Measurements from ENCODE around the gene FAM229A.

Gene FAM229A

GRCh38 chr1:32346532-32347157 is 15.6 kb downstream of the FAM229A start:
- peaks cover 5% of the 10 kb centered on the region for H3K9me3 Mint-ChIP-seq
- no peak for DNase-seq
- H3K4me1 Mint-ChIP-seq (ENCODE audit: low read depth), result peaks cover 48% of the 10 kb centered on the region
- H3K36me3 Mint-ChIP-seq (ENCODE audit: low read depth), result no peaks in the 10 kb centered on the region
- H3K27me3 Mint-ChIP-seq, result no peaks in the 10 kb centered on the region
- no peak overlapping the region for H3K4me3 Mint-ChIP-seq
- no peak overlapping the region for H3K27ac Mint-ChIP-seq

- peaks cover under 1% of the 10 kb centered on the region for H3K9me3 Mint-ChIP-seq
- H3K4me1 Mint-ChIP-seq (ENCODE audit: low read depth), result peaks cover 39% of the 10 kb centered on the region
- H3K36me3 Mint-ChIP-seq (ENCODE audit: low read depth), result no peaks in the 10 kb centered on the region
- no peaks in the 10 kb centered on the region for H3K27me3 Mint-ChIP-seq
- peak overlapping the region; percentile 7 for H3K27ac Mint-ChIP-seq
- no peak for DNase-seq
- H3K4me3 Mint-ChIP-seq, result no peak overlapping the region
These were observed 16.9 kb downstream of the FAM229A start for GRCh38 chr1:32345289-32345827.

DNA sequence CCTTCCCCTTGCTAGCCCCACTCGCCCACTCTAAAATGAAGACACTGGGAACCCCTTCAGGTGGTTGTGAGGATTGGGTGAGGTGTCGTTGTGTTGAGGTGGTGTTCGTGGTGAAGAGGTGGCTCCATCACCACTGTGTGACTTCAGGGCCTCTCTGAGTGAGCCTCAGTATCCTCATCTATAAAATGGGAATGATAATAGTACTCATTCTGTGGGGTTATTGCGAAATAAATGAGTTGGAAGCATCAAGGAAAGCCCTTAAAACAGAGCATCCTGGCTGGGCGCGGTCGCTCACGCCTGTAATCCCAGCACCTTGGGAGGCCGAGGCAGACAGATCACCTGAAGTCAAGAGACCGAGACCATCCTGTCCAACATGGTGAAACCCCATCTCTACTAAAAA is 19.6 kb downstream of the FAM229A start:
- Mint-ChIP-seq H3K27ac (no peak overlapping the region), H3K36me3 (ENCODE audit: low read depth) (no peaks in the 10 kb centered on the region), H3K4me3 (no peak overlapping the region), H3K9me3 (no peaks in the 10 kb centered on the region), H3K4me1 (ENCODE audit: low read depth) (peaks cover 42% of the 10 kb centered on the region), H3K27me3 (no peaks in the 10 kb centered on the region)
- no peak for DNase-seq

DNA sequence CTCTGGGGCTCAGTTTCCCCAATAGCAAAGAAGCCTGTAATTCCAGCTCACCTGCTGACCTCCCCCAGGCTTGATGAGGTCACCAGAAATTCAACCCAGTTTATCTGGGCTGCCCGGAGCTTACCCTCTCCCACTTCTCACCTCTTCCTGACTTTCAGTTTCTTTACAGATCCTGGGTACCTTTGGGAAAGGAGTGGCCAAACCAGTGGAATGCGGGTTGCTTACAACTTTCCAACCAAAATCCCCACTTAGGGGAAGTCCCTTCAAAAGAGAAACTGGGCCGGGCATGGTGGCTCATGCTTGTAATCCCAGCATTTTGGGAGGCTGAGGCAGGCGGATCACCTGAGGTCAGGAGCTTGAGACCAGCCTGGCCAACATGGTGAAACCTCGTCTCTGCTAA is 20.3 kb downstream of the FAM229A start:
- H3K36me3 Mint-ChIP-seq (ENCODE audit: low read depth), result no peaks in the 10 kb centered on the region
- no peaks in the 10 kb centered on the region for H3K9me3 Mint-ChIP-seq
- no peak overlapping the region for H3K4me3 Mint-ChIP-seq
- no peak overlapping the region for H3K27ac Mint-ChIP-seq
- DNase-seq, result no peak
- H3K27me3 Mint-ChIP-seq, result no peaks in the 10 kb centered on the region
- peaks cover 50% of the 10 kb centered on the region for H3K4me1 Mint-ChIP-seq (ENCODE audit: low read depth)

DNA sequence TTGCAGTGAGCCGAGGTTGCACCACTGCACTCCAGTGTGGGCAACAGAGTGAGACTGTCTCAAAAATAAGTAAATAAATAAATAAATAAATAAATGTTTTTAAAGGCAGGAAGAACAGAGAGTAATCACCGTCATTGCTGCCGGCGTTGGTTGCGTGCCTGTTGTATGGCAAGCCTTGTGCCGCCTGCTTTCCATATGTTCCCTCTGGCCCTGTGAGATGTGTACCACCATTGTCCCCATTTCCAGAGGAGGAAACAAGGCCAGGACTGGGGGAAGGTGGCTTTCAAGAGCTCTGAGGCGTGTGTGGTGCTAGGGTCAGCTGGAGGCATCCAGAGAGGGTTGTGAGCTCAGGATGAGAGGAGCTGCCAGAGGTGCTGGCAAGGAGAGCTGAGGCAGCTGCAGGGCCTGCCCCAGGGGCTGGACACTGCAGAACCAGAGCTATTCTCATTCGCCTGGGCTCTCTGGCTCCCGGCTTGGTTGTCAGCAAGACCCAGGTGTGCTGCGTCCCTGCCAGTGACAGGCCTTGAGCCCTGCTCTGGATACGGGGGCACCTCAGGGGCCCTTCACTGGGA is 21.0 kb downstream of the FAM229A start:
- no peak overlapping the region for H3K27ac Mint-ChIP-seq
- H3K4me1 Mint-ChIP-seq (ENCODE audit: low read depth), result peaks cover 52% of the 10 kb centered on the region

GRCh38 chr1:32339363-32339978 is 22.8 kb downstream of the FAM229A start:
- Mint-ChIP-seq H3K36me3 (ENCODE audit: low read depth) (peaks cover 4% of the 10 kb centered on the region), H3K27ac (peak overlapping the region; percentile 28), H3K9me3 (no peaks in the 10 kb centered on the region), H3K27me3 (no peaks in the 10 kb centered on the region), H3K4me1 (ENCODE audit: low read depth) (peaks cover 43% of the 10 kb centered on the region), H3K4me3 (no peak overlapping the region)
- DNase-seq, result peak; percentile 52

More for the DNA sequence above, 21.0 kb downstream of the FAM229A start:
- no peaks in the 10 kb centered on the region for H3K36me3 Mint-ChIP-seq (ENCODE audit: low read depth)
- no peaks in the 10 kb centered on the region for H3K27me3 Mint-ChIP-seq
- no peak for DNase-seq
- no peaks in the 10 kb centered on the region for H3K9me3 Mint-ChIP-seq
- no peak overlapping the region for H3K4me3 Mint-ChIP-seq

- DNase-seq, result no peak
- Mint-ChIP-seq H3K36me3 (ENCODE audit: low read depth) (peaks cover 12% of the 10 kb centered on the region), H3K4me3 (no peak overlapping the region), H3K27me3 (no peaks in the 10 kb centered on the region), H3K9me3 (no peaks in the 10 kb centered on the region), H3K27ac (no peak overlapping the region), H3K4me1 (ENCODE audit: low read depth) (peaks cover 51% of the 10 kb centered on the region)
These were observed 23.6 kb downstream of the FAM229A start for GRCh38 chr1:32338637-32339145.

- peaks cover 55% of the 10 kb centered on the region for H3K4me1 Mint-ChIP-seq (ENCODE audit: low read depth)
- H3K27ac Mint-ChIP-seq, result no peak overlapping the region
- H3K36me3 Mint-ChIP-seq (ENCODE audit: low read depth), result peaks cover 18% of the 10 kb centered on the region
- no peak for DNase-seq
- no peaks in the 10 kb centered on the region for H3K27me3 Mint-ChIP-seq
- H3K9me3 Mint-ChIP-seq, result no peaks in the 10 kb centered on the region
- no peak overlapping the region for H3K4me3 Mint-ChIP-seq
These were observed 24.2 kb downstream of the FAM229A start for GRCh38 chr1:32337855-32338636.

GRCh38 chr1:32336963-32337675 is 25.2 kb downstream of the FAM229A start:
- Mint-ChIP-seq H3K4me3 (peak overlapping the region; percentile 45), H3K9me3 (no peaks in the 10 kb centered on the region), H3K27me3 (no peaks in the 10 kb centered on the region), H3K4me1 (ENCODE audit: low read depth) (peaks cover 50% of the 10 kb centered on the region), H3K27ac (peak overlapping the region; percentile 34), H3K36me3 (ENCODE audit: low read depth) (peaks cover 27% of the 10 kb centered on the region)
- peak; percentile 65 for DNase-seq

DNA sequence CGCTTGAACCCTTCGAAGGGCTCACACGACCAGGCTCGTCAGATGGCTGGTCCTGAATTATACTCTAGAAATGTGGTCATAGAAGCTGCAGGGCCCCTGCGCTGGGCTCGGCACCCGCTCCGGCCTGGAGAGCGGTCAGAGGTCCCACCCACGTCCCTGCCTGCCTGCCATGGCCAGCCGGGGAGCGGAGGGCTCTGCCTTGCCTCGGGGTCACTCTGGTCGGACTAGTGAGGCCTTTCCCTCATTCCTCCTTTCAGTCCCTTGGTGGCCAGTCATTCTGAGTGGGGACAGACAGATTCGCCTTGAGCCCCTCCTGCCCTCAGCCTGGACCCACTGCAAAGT is 25.7 kb downstream of the FAM229A start:
- Mint-ChIP-seq H3K4me3 (peak overlapping the region; percentile 45), H3K36me3 (ENCODE audit: low read depth) (peaks cover 32% of the 10 kb centered on the region), H3K4me1 (ENCODE audit: low read depth) (peaks cover 50% of the 10 kb centered on the region), H3K27me3 (no peaks in the 10 kb centered on the region), H3K9me3 (no peaks in the 10 kb centered on the region), H3K27ac (peak overlapping the region; percentile 34)
- DNase-seq, result no peak

- Mint-ChIP-seq H3K9me3 (no peaks in the 10 kb centered on the region), H3K4me1 (ENCODE audit: low read depth) (peaks cover 50% of the 10 kb centered on the region), H3K36me3 (ENCODE audit: low read depth) (peaks cover 38% of the 10 kb centered on the region), H3K27me3 (no peaks in the 10 kb centered on the region), H3K27ac (peak within 1 kb of the TSS; percentile 89), H3K4me3 (peak within 1 kb of the TSS; percentile 83)
- DNase-seq, result peak; percentile 90
These were observed 26.3 kb downstream of the FAM229A start, which contains the start of gene MARCKSL1 for GRCh38 chr1:32335790-32336590. Gene MARCKSL1, minus strand, starts transcription at chr1:32336233. Its CDS starts 200 bp downstream, at chr1:32336033.

DNA sequence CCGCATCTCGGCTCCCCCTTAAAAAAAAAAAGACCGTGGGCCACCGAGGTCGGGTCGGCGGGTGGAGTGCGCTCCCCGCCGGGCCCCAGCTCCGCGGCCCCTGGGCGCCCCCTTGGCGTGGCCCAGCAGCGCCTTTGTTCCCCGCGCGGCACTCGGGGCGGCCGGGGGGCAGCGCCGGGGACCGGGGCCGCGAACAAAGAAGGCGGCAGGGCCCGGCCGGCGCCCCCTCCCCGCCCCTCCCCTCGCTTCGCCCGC is 26.8 kb downstream of the FAM229A start:
- Mint-ChIP-seq H3K4me3 (peak overlapping the region; percentile 83), H3K36me3 (ENCODE audit: low read depth) (peaks cover 43% of the 10 kb centered on the region), H3K4me1 (ENCODE audit: low read depth) (peaks cover 50% of the 10 kb centered on the region), H3K9me3 (no peaks in the 10 kb centered on the region), H3K27me3 (no peaks in the 10 kb centered on the region), H3K27ac (no peak overlapping the region)
- DNase-seq, result no peak

- DNase-seq, result peak; percentile 77
- Mint-ChIP-seq H3K27ac (peak overlapping the region; percentile 89), H3K9me3 (no peaks in the 10 kb centered on the region), H3K4me3 (peak overlapping the region; percentile 83), H3K36me3 (ENCODE audit: low read depth) (peaks cover 48% of the 10 kb centered on the region), H3K27me3 (no peaks in the 10 kb centered on the region), H3K4me1 (ENCODE audit: low read depth) (peaks cover 50% of the 10 kb centered on the region)
These were observed 27.3 kb downstream of the FAM229A start for GRCh38 chr1:32334864-32335534.
